PFSK-1 (cell line): Measurements from ENCODE around the gene HSBP1.

Experiments used
- FOXP2 ChIP-seq: optimal IDR thresholded peaks from 2 replicates; pipeline ENCODE3; 2011; ENCODE audit warnings: borderline replicate concordance, control low read depth, inconsistent platforms; ENCODE audit not compliant: insufficient read depth; ENCODE audit errors: extremely low read length, extremely low read depth
- POLR2AphosphoS5 ChIP-seq: IDR thresholded peaks from 2 replicates; pipeline ENCODE4 v1.6.1; 2012; ENCODE audit warnings: low read depth, mild to moderate bottlenecking, control low read depth, low read length, moderate library complexity
- SIN3A ChIP-seq: IDR thresholded peaks from 2 replicates; pipeline ENCODE4 v1.6.1; 2012; ENCODE audit warnings: mild to moderate bottlenecking, low read length, moderate library complexity, borderline replicate concordance; ENCODE audit not compliant: insufficient read depth
- TAF1 ChIP-seq: IDR thresholded peaks from 2 replicates; pipeline ENCODE4 v1.6.1; 2012; ENCODE audit warnings: low read length, control low read depth, borderline replicate concordance; ENCODE audit not compliant: insufficient read depth
- TF ChIP-seq, protein P1 (sequence below), 2 experiments: IDR thresholded peaks; 2 replicates each; pipeline versions ENCODE4 v1.6.1 to v1.8.0; 2011 to 2012; ENCODE audit warnings: low read depth in 2 of 2, low read length in 2 of 2, control low read depth in 1 of 2, inconsistent platforms in 1 of 2, mild to moderate bottlenecking in 1 of 2, moderate library complexity in 1 of 2; ENCODE audit not compliant: insufficient read depth in 1 of 2

HSBP1 gene

DNA sequence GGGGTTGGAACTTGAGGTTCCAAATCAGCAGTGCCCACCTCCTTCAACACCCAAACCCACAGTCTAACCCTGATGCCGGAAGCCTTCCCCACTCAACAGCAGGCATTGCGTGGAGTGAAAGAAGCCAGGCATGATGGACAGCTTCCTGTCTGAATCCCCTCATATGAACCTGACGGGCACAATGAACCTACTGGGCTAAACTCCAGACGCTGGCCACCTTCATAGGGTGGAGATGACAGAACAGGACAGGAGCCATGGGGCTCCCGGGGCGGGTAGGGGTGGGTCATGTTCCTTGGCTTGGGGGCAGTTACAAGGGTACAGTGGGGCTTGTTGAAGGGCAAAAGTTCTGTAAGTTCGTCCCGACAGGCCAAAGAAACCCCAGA is 460 bp upstream of the HSBP1 start:
- TF ChIP-seq TAF1 (no peak), FOXP2 (no peak), SIN3A (no peak), POLR2AphosphoS5 (no peak)
- TF ChIP-seq, protein P1, sequence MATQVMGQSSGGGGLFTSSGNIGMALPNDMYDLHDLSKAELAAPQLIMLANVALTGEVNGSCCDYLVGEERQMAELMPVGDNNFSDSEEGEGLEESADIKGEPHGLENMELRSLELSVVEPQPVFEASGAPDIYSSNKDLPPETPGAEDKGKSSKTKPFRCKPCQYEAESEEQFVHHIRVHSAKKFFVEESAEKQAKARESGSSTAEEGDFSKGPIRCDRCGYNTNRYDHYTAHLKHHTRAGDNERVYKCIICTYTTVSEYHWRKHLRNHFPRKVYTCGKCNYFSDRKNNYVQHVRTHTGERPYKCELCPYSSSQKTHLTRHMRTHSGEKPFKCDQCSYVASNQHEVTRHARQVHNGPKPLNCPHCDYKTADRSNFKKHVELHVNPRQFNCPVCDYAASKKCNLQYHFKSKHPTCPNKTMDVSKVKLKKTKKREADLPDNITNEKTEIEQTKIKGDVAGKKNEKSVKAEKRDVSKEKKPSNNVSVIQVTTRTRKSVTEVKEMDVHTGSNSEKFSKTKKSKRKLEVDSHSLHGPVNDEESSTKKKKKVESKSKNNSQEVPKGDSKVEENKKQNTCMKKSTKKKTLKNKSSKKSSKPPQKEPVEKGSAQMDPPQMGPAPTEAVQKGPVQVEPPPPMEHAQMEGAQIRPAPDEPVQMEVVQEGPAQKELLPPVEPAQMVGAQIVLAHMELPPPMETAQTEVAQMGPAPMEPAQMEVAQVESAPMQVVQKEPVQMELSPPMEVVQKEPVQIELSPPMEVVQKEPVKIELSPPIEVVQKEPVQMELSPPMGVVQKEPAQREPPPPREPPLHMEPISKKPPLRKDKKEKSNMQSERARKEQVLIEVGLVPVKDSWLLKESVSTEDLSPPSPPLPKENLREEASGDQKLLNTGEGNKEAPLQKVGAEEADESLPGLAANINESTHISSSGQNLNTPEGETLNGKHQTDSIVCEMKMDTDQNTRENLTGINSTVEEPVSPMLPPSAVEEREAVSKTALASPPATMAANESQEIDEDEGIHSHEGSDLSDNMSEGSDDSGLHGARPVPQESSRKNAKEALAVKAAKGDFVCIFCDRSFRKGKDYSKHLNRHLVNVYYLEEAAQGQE (IDR thresholded peaks at IDR 0.05; ENCODE audit: insufficient read depth in 1 of 2, low read depth in 2 of 2, low read length in 2 of 2) = no peak

DNA sequence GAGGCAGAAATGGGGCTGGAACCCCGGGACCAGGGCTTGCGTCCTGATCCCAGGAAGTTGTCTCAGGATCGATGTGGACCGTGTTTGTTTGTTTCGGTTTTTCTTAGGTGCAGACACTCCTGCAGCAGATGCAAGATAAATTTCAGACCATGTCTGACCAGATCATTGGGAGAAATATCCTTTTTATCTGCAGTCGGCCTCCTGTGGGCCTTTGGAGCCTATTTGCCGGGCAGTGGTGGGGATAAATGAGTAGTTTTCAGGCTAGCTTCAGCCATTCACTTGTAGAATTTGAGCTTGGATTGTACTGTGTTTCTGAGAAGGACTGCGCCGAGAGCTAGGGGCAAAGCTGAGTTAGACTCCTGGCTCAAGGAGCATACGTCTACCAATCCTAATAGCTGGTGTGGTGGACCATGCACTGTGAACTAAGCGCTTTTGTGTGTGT is 816 bp downstream of the HSBP1 start:
- TF ChIP-seq TAF1 = no peak
- TF ChIP-seq, protein P1 (IDR thresholded peaks at IDR 0.05; ENCODE audit: insufficient read depth in 1 of 2, low read depth in 2 of 2, low read length in 2 of 2) = no peak
- TF ChIP-seq POLR2AphosphoS5 = no peak
- TF ChIP-seq FOXP2 = no peak
- TF ChIP-seq SIN3A = no peak

DNA sequence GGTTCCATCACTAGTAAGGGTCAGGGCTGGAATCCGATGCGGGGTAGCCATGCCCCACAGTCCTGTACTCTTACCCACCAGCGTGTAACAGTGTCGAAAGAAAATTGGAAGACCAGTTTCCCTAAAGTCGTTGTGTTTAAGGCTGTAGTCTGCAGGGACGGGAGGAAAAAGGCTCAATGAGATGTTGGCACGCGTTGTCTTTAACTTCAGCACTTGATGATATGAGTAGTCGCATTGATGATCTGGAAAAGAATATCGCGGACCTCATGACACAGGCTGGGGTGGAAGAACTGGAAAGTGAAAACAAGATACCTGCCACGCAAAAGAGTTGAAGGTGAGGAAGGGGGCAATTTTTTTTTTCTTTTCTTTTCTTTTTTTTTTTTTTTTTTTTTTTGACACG is 1.3 kb downstream of the HSBP1 start:
- TF ChIP-seq, protein P1 (IDR thresholded peaks at IDR 0.05; ENCODE audit: insufficient read depth in 1 of 2, low read depth in 2 of 2, low read length in 2 of 2) = no peak
- TF ChIP-seq POLR2AphosphoS5 (no peak), FOXP2 (no peak), TAF1 (no peak), SIN3A (no peak)

DNA sequence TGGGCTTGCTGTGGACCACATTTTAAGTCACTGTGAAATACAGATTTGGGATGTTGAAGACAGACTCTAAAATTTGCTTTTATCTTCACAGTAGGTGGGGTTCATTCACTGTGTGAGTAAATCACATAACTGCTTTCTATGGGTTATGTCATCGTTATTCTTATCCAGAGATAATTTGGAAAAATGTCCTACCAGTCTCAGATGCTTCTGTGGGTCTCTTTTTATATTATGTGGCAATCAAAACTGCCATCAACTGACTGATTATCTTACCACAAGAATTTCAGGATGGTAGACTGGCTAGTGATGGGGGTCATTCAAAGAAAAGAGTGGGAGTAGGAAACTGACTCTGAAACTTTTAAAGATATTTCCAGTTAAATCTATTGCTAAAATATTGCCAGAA is 3.1 kb downstream of the HSBP1 start:
- no peak for TF ChIP-seq SIN3A
- no peak for TF ChIP-seq TAF1
- TF ChIP-seq POLR2AphosphoS5 = no peak
- TF ChIP-seq, protein P1 (IDR thresholded peaks at IDR 0.05; ENCODE audit: insufficient read depth in 1 of 2, low read depth in 2 of 2, low read length in 2 of 2) = no peak
- TF ChIP-seq FOXP2 = no peak

DNA sequence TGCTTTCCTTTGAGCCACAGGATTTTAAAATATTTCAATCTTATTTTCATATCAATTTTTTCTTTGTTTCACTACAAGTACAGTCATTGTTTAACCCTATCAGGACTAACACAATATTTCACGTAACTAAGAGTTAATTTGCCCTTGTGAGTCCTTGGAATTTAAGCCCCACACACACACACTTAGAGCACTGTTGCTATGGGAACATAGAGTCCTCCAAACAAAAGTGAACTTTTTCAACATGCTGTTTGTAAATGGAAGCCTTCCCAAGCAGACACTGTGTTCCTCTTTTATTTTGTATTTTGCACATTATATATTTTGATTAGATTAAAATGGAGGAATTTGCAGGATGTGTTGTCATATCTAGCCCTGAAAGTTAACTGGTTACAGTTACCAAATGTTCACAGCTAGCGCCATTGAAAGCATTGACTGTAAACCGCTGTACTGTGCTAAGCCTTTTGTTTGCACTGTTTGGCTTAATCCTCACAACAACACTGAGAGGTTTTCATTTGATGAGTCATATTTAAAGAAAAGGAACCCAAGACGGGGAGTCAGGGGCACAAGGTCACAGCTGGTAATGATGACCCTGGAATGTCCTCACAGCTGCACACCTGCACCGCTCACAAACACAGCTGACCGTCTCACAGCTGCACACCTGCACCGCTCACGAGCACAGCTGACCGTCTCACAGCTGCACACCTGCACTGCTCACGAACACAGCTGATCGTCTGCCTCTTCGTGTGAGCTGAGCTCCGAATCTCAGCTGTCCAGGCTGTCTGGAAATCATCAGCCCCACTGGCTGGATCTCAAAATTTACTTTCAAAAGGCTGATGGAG is 6.3 kb downstream of the HSBP1 start:
- TF ChIP-seq TAF1 = no peak
- TF ChIP-seq, protein P1 (IDR thresholded peaks at IDR 0.05; ENCODE audit: insufficient read depth in 1 of 2, low read depth in 2 of 2, low read length in 2 of 2) = no peak
- no peak for TF ChIP-seq SIN3A
- no peak for TF ChIP-seq FOXP2
- TF ChIP-seq POLR2AphosphoS5 = no peak
